Activated CD4-positive, alpha-beta T cell treated with anti-CD3 and anti-CD28 coated beads, Interleukin-2, amount 10 ng/mL, durations not matched to agents 24 days and 14 days (primary cell): Measurements from ENCODE around the gene TIE1. TPM values are rescaled to one million over a fixed set of nuclear protein-coding genes. Genes with fewer than 3 reads are reported as not detected.

Experiments
- DNase-seq: peaks from one replicate; pipeline ENCODE4 v3.0.0; 2022
- H3K27ac Mint-ChIP-seq: one replicate; pipeline ENCODE4 v1.8.0; 2022; ENCODE audit warnings: mild to moderate bottlenecking, mixed read lengths
- H3K27me3 Mint-ChIP-seq: one replicate; pipeline ENCODE4 v1.8.0; 2022; ENCODE audit warnings: mixed read lengths
- H3K36me3 Mint-ChIP-seq: one replicate; pipeline ENCODE4 v1.8.0; 2022; ENCODE audit warnings: low read depth, mild to moderate bottlenecking, mixed read lengths
- H3K4me1 Mint-ChIP-seq: one replicate; pipeline ENCODE4 v1.8.0; 2021; ENCODE audit warnings: mixed read lengths
- H3K4me3 Mint-ChIP-seq: one replicate; pipeline ENCODE4 v1.8.0; 2022; ENCODE audit warnings: mild to moderate bottlenecking, moderate library complexity, mixed read lengths
- H3K9me3 Mint-ChIP-seq: one replicate; pipeline ENCODE4 v1.8.0; 2021; ENCODE audit warnings: mixed read lengths
- intact Hi-C: fragments of 100-400 bp; cut with micrococcal nuclease; formaldehyde crosslinking; loops from one replicate; pipeline ENCODE4 v1.15.1; 2023
- total RNA-seq: library from RNA; stranded (reverse); gene quantifications from 2 replicates; pipeline ENCODE4 v1.2.3, GENCODE V29; 2022

Gene TIE1
- total RNA-seq, 1 donor from 2014 or later = 0.23 TPM

DNA sequence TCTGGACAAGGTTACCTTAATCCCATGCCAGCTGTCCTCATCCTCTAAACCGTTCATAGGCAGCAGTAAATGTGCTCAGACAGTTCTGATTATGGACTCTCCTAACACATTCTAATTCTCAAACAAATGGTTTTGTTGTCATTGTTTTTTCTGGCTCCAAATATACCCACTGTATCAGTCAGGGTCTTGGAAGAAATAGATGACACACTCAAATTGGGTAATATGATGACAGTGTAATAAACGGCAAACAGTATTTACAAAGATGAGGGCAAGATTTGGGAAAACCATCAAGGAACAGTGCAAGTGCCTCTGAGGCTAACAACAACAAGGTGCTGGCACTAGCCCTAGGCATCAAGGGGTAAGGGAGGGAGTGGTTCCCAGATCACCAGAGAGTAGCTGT lies 53.7 kb downstream of the TIE1 start:
- H3K36me3 Mint-ChIP-seq = peaks cover 9% of the 10 kb centered on the region
- H3K4me3 Mint-ChIP-seq = no peak overlapping the region
- DNase-seq = no peak
- intact Hi-C loops = no loop called here
- peaks cover 22% of the 10 kb centered on the region for H3K4me1 Mint-ChIP-seq
- no peak overlapping the region for H3K27ac Mint-ChIP-seq
- no peaks in the 10 kb centered on the region for H3K9me3 Mint-ChIP-seq
- no peaks in the 10 kb centered on the region for H3K27me3 Mint-ChIP-seq

GRCh38 chr1:43354936-43355335 lies 54.2 kb downstream of the TIE1 start:
- H3K27me3 Mint-ChIP-seq = no peaks in the 10 kb centered on the region
- no peak overlapping the region for H3K4me3 Mint-ChIP-seq
- peaks cover 13% of the 10 kb centered on the region for H3K36me3 Mint-ChIP-seq
- no peak for DNase-seq
- no peak overlapping the region for H3K27ac Mint-ChIP-seq
- peaks cover 21% of the 10 kb centered on the region for H3K4me1 Mint-ChIP-seq
- no peaks in the 10 kb centered on the region for H3K9me3 Mint-ChIP-seq
- intact Hi-C loops = loop anchor here (5.0 kb wide), 2 partner anchors 97 to 1277 kb away; partner anchors contain the start of gene HYI

DNA sequence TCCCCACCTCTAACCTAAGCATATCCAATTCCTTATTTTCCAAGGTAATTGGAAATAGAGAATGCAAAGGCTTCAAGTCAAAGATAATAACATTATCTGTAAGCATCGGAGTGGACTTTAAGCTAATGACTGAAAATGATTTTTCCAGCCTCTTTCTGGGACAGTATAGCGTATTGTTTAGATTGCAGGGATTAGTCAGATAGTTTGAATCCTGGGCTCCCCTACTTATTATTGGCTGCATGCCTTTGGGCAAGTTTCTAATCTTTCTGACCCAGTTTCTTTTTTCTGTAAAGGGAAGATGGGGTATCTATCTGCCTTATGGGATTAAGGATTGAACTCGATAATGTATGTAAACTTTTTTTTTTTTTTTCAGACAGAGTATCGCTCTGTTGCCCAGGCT lies 56.5 kb downstream of the TIE1 start:
- H3K36me3 Mint-ChIP-seq = peaks cover 36% of the 10 kb centered on the region
- peak overlapping the region; percentile 98 for H3K4me3 Mint-ChIP-seq
- peaks cover 43% of the 10 kb centered on the region for H3K4me1 Mint-ChIP-seq
- DNase-seq = no peak
- intact Hi-C loops = loop anchor here (5.0 kb wide), 2 partner anchors 95 to 1275 kb away; partner anchors contain the start of gene HYI
- H3K9me3 Mint-ChIP-seq = no peaks in the 10 kb centered on the region
- H3K27me3 Mint-ChIP-seq = no peaks in the 10 kb centered on the region
- no peak overlapping the region for H3K27ac Mint-ChIP-seq

DNA sequence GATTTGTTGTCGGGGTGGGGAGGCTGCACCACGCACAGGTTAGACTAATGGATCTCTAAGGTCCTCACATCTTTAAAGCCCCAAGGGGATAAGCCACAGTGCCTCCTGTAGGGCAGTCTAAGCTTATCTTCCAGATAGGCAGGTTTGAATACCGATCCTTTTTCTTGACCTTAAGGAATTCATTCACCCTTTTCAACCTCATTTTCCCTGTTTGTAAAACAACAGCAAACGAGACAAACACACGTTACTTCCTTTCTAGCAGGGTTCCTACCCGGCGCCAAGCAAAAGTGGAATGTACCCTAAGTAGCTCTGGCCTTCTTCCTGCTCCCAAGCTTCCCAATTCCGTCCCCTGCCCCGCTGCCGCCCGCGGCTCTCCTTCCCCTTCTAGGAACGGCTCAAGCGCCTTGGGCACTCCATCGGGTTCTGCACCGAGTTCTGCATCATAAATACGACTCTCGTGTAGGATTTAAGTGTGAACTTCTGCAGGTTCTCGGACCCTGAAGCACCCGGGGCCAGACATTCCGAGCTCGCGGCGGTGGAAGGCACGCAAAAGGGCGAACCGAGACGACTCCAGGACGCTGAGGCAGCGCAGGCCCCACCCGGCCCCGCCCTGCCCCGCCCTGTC lies 57.5 kb downstream of the TIE1 start:
- H3K4me1 Mint-ChIP-seq = peaks cover 40% of the 10 kb centered on the region
- H3K36me3 Mint-ChIP-seq = peaks cover 44% of the 10 kb centered on the region
- H3K27ac Mint-ChIP-seq = peak overlapping the region; percentile 92
- no peaks in the 10 kb centered on the region for H3K9me3 Mint-ChIP-seq
- H3K4me3 Mint-ChIP-seq = peak overlapping the region; percentile 98
- intact Hi-C loops = loop anchor here (1.0 to 5.0 kb wide), 8 partner anchors 9 to 1274 kb away; partner anchors contain the start of genes ELOVL1, HYI, MED8 and SZT2
- no peaks in the 10 kb centered on the region for H3K27me3 Mint-ChIP-seq
- peak; percentile 74 for DNase-seq

DNA sequence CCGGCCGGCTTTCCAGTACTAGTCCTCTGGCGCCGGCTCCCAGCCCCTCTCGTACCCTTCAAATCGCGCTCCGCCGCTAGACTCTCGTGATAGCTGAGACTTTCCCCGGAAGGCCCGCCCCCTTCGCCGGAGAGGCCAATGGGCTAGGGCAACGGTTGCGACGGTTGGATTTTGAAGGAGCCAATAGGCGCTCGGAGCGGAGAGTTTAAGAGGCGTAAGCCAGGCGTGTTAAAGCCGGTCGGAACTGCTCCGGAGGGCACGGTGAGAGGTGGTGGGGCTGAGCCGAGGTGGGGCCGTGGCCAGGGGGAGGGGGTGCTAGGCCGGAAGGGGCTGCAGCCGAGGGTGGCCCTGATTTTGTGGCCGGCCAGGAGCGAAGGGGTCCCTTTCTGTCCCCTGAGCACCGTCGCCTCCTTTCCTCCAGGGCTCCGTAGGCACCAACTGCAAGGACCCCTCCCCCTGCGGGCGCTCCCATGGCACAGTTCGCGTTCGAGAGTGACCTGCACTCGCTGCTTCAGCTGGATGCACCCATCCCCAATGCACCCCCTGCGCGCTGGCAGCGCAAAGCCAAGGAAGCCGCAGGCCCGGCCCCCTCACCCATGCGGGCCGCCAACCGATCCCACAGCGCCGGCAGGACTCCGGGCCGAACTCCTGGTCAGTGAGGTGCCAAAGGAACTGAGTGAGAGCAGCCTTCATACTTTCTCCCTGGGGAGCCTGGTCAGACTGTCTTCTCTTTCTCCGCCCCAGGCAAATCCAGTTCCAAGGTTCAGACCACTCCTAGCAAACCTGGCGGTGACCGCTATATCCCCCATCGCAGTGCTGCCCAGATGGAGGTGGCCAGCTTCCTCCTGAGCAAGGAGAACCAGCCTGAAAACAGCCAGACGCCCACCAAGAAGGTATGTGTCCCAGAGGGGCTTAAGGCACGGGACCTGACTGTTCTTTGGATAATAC lies 58.2 kb downstream of the TIE1 start, which contains the start of gene CDC20:
Gene CDC20, plus strand, starts transcription at position 236 of the 948 bp plus-strand sequence. Its CDS starts 235 bp downstream, at position 471.
- Mint-ChIP-seq H3K9me3 (no peaks in the 10 kb centered on the region), H3K27ac (peak within 1 kb of the TSS; percentile 92), H3K4me3 (peak within 1 kb of the TSS; percentile 98), H3K36me3 (peaks cover 49% of the 10 kb centered on the region), H3K27me3 (no peaks in the 10 kb centered on the region), H3K4me1 (peaks cover 42% of the 10 kb centered on the region)
- intact Hi-C loops = loop anchor here (1.0 to 5.0 kb wide), 8 partner anchors 9 to 1273 kb away; partner anchors contain the start of genes ELOVL1, HYI, MED8 and SZT2
- peak; percentile 100 for DNase-seq

DNA sequence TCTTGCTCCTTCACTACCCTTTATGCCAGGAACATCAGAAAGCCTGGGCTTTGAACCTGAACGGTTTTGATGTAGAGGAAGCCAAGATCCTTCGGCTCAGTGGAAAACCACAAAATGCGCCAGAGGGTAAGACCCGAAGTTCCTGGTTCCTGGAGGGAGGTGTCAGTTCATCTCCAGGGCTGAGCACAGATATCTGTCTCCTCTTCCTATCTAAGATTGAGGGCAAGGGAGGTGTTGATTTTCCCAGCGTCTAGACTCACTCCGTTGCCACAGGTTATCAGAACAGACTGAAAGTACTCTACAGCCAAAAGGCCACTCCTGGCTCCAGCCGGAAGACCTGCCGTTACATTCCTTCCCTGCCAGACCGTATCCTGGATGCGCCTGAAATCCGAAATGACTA lies 58.9 kb downstream of the TIE1 start:
- Mint-ChIP-seq H3K9me3 (no peaks in the 10 kb centered on the region), H3K27me3 (no peaks in the 10 kb centered on the region), H3K4me1 (peaks cover 42% of the 10 kb centered on the region), H3K36me3 (peaks cover 52% of the 10 kb centered on the region), H3K4me3 (peak overlapping the region; percentile 98), H3K27ac (peak overlapping the region; percentile 82)
- peak; percentile 60 for DNase-seq
- intact Hi-C loops = loop anchor here (2.0 to 10.0 kb wide), 5 partner anchors 29 to 1273 kb away; partner anchors contain the start of genes ATP6V0B, B4GALT2, DPH2 and HYI

- Mint-ChIP-seq H3K4me3 (peak overlapping the region; percentile 98), H3K4me1 (peaks cover 49% of the 10 kb centered on the region), H3K27me3 (no peaks in the 10 kb centered on the region), H3K27ac (peak overlapping the region; percentile 64), H3K9me3 (no peaks in the 10 kb centered on the region), H3K36me3 (peaks cover 60% of the 10 kb centered on the region)
- no peak for DNase-seq
- intact Hi-C loops = loop anchor here (10.0 kb wide), 2 partner anchors 426 to 614 kb away; partner anchors contain the start of genes ATP6V0B, B4GALT2 and DPH2
These were observed 59.8 kb downstream of the TIE1 start for GRCh38 chr1:43360616-43361015.

DNA sequence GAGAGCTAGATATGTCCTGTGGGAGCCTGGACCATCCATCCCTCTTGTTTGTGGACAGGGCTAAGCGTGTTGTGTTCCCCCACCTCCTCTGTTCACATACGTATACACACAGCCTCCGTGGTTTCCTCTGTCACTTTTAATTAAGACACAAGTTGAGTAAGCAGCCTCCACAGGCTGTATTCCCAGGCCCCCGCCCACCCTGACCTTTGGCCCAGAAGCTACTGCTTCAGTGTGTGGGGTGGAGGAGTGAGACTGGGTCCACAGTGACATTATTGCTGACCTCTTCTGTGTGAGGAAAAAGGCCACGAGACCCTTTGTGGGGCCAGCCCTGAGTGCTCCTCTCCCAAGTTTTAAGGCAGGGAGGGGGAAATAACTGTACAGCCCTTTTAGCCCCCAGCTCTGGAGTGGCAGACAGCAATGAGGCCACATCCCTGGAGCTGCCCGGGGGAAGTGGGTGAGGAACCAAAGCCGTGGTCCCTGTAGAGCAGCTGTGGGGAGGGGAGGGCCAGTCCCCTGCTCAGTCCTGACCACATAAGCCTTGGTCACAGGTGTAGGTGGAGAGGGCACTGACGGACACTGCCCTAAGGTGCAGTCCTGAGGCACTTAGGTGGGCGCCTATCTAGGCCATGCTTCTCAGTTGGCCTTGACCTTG lies 62.6 kb downstream of the TIE1 start:
- Mint-ChIP-seq H3K36me3 (peaks cover 67% of the 10 kb centered on the region), H3K27me3 (no peaks in the 10 kb centered on the region), H3K4me1 (peaks cover 52% of the 10 kb centered on the region), H3K9me3 (no peaks in the 10 kb centered on the region), H3K27ac (peak overlapping the region; percentile 73), H3K4me3 (peak overlapping the region; percentile 42)
- intact Hi-C loops = loop anchor here (10.0 kb wide), 2 partner anchors 429 to 611 kb away; partner anchors contain the start of genes ATP6V0B, B4GALT2 and DPH2
- DNase-seq = no peak

DNA sequence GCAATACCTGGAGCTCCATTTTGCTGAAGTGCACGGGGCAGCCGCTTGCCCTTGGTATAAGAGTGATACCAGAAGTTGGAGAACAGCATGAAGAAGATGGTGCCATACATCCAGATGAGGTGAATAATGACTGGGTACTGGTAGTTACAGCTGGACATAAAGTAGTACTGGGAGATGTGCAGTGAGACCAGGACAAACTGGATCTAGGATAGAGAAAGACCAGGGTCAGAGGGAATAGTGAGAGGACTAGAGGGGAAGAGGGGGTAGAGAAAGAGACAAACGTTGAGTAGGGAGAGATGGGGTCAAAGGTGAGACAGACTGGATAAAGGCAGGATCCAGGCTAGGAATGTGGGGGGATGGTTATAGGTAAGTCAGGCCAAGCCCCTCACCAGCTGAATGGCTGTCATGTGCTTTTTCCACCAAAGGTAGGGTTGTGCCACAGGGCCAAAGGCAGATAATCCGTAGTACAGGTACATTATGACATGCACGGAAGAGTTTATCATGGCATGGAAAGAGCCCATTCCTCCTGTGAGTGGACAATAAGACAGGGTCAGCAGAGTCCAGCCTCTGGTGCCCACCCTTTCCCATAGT lies 63.2 kb downstream of the TIE1 start:
- intact Hi-C loops = loop anchor here (10.0 kb wide), 2 partner anchors 429 to 611 kb away; partner anchors contain the start of genes ATP6V0B, B4GALT2 and DPH2
- no peaks in the 10 kb centered on the region for H3K27me3 Mint-ChIP-seq
- H3K36me3 Mint-ChIP-seq = peaks cover 67% of the 10 kb centered on the region
- no peak overlapping the region for H3K4me3 Mint-ChIP-seq
- no peaks in the 10 kb centered on the region for H3K9me3 Mint-ChIP-seq
- no peak overlapping the region for H3K27ac Mint-ChIP-seq
- peaks cover 55% of the 10 kb centered on the region for H3K4me1 Mint-ChIP-seq
- no peak for DNase-seq

DNA sequence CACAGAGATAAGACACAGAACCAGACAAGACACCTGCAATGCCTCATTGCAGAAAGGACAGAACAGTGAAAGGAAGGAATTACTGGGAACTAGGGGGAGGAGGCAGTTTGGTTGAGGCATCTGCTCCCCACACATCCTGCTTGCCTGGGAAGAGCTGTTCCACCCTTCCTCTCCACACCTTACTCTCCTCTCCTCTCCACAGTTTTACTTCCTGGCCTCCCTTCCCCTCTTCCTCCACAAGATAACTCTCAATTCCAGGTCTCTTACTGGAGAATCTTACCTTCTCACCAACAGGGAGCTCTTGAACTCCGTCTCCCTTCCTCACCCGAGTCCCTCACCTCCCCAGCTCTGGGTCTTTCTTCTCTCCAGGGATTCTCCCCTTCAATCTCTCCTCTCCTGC lies 64.9 kb downstream of the TIE1 start:
- H3K36me3 Mint-ChIP-seq = peaks cover 58% of the 10 kb centered on the region
- peaks cover 46% of the 10 kb centered on the region for H3K4me1 Mint-ChIP-seq
- H3K27ac Mint-ChIP-seq = peak overlapping the region; percentile 90
- DNase-seq = no peak
- no peaks in the 10 kb centered on the region for H3K27me3 Mint-ChIP-seq
- intact Hi-C loops = loop anchor here (5.0 to 10.0 kb wide), 4 partner anchors 193 to 609 kb away; partner anchors contain the start of genes ATP6V0B, B4GALT2, CFAP57 and DPH2
- no peaks in the 10 kb centered on the region for H3K9me3 Mint-ChIP-seq
- peak overlapping the region; percentile 100 for H3K4me3 Mint-ChIP-seq

DNA sequence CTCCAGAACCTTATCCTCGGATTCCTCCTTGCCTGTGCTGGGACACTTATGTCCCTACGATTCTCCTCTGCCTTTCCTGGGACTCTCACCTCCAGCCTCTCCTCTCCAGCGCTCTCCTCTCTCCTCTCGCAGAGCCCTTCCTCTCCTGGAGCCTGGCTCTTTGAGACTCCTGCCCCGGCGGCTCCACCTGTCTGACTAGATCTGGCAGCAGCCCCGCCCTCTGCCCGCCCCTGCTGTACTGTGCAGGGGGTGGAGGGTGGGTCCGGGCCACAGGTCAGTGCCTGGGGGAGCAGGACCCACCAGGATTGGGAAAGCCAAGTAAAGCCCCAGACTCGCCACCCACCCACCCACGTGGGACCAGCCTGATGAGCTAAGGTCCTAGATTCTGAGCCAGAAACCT lies 65.4 kb downstream of the TIE1 start:
- Mint-ChIP-seq H3K36me3 (peaks cover 53% of the 10 kb centered on the region), H3K4me1 (peaks cover 42% of the 10 kb centered on the region), H3K9me3 (no peaks in the 10 kb centered on the region), H3K4me3 (peak overlapping the region; percentile 100), H3K27ac (peak overlapping the region; percentile 90), H3K27me3 (no peaks in the 10 kb centered on the region)
- DNase-seq = no peak
- intact Hi-C loops = loop anchor here (5.0 to 10.0 kb wide), 4 partner anchors 194 to 609 kb away; partner anchors contain the start of genes ATP6V0B, B4GALT2, CFAP57 and DPH2

GRCh38 chr1:43366601-43367025 lies 65.8 kb downstream of the TIE1 start:
- Mint-ChIP-seq H3K27ac (peak overlapping the region; percentile 90), H3K36me3 (peaks cover 49% of the 10 kb centered on the region), H3K4me1 (peaks cover 38% of the 10 kb centered on the region), H3K27me3 (no peaks in the 10 kb centered on the region), H3K9me3 (no peaks in the 10 kb centered on the region), H3K4me3 (peak overlapping the region; percentile 100)
- DNase-seq = no peak
- intact Hi-C loops = loop anchor here (5.0 to 10.0 kb wide), 4 partner anchors 194 to 608 kb away; partner anchors contain the start of genes ATP6V0B, B4GALT2, CFAP57 and DPH2
